ENCODE measurements around the gene GDPD5.

GRCh38 chr11:75570559-75571139, 44.9 kb upstream of the GDPD5 start:
- no peak for TF ChIP-seq CTCF (IDR thresholded peaks at IDR 0.05; ENCODE audit: low read length)
- no peak for TF ChIP-seq EZH2 (IDR thresholded peaks at IDR 0.05; ENCODE audit: borderline replicate concordance, low read length)
